ENCODE measurements around the gene TLE3. TPM values are rescaled to one million over a fixed set of nuclear protein-coding genes. Genes with fewer than 3 reads are reported as not detected.

The TLE3 gene
- total RNA-seq, 4 donors from 2014 or later: 130 to 176 (median 140) TPM

DNA sequence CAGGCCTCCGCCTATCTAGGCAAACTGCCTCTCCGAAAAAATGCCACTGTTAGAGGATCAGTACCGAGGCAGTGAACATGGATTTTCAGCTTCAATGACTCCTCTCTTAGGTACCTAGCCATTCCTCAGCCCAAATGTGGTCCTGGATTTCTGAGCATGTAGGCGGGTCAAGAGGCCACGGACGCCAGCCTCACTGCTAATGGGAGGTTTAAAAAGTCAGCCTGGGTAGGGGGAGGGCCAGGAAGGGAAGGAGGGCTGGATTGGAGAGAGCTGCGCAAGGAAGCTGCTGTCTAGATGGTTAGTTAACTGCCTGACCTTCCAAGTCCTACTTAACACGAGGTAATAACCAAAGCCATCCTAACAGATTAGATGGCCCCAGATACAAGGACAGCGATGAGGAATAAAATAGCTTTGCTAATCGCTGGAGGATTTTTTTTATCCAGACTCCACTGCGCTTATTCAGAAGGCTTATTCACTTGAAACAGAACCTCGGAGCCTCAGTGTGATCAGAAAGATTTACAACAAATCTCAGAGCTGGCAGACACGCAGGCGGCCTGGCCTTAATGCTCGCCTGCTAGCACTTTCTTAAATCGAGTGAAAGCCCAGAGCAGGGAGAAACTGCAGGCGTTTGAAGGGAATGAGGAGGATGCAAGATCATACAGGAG lies 34.3 kb downstream of the TLE3 start:
- peaks cover 0 to 47% (median 14%) of the 10 kb centered on the region in 4 donors for H3K4me1 ChIP-seq
- peak overlapping the region in 1 of 4 donors; percentile 21 for H3K27ac ChIP-seq
- peak in 1 of 3 donors; percentile 22 for DNase-seq
- no peaks in the 10 kb centered on the region for H3K9me3 ChIP-seq
- H3K36me3 ChIP-seq: peaks cover 0 to 76% (median 5%) of the 10 kb centered on the region in 3 donors
- H3K27me3 ChIP-seq: no peaks in the 10 kb centered on the region
- TF ChIP-seq POLR2A (IDR thresholded peaks at IDR 0.05): no peak
- no peak for TF ChIP-seq CTCF (IDR thresholded peaks at IDR 0.05)
- H3K4me3 ChIP-seq: no peak overlapping the region

GRCh38 chr15:70062321-70062956 lies 35.3 kb downstream of the TLE3 start:
- no peaks in the 10 kb centered on the region for H3K27me3 ChIP-seq
- peak overlapping the region in 1 of 4 donors; percentile 21 for H3K27ac ChIP-seq
- TF ChIP-seq CTCF (IDR thresholded peaks at IDR 0.05) (no peak), POLR2A (IDR thresholded peaks at IDR 0.05) (no peak)
- peaks cover 0 to 47% (median 14%) of the 10 kb centered on the region in 4 donors for H3K4me1 ChIP-seq
- H3K36me3 ChIP-seq: peaks cover 0 to 76% (median 5%) of the 10 kb centered on the region in 3 donors
- H3K9me3 ChIP-seq: no peaks in the 10 kb centered on the region
- H3K4me3 ChIP-seq: no peak overlapping the region
- peak in 2 of 3 donors; percentile 88 to 91 for DNase-seq

DNA sequence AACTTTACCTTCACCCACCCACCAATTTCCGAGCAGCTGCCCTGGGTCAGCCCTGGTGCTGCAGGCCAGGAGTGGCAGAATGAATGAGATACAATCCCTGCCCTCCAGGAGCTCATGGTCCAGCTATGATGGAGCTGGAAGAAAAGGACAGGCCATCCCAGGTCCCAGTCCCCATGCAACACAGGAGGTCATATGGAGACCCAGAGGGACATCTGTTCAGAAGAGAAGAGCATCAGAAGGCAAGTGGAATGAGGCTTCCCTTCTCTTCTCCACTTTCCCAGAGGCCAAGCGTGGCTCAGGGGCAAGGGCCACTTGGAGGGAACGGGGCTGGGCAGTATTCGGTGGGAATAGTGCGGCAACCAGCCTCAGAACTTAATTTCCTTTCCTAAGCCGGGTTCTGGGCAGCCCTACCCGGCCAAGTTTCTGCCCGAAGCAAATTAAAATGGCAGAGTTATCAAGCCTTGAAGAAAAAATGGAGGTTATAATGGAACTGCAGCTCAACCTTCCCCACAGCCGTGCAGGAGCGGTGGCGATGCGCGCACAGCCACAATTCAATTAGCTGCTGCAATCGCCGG lies 35.9 kb downstream of the TLE3 start:
- DNase-seq: peak in 1 of 3 donors; percentile 36
- Histone ChIP-seq H3K9me3 (no peaks in the 10 kb centered on the region), H3K4me1 (peaks cover 0 to 47% (median 14%) of the 10 kb centered on the region in 4 donors), H3K27me3 (no peaks in the 10 kb centered on the region), H3K4me3 (no peak overlapping the region), H3K27ac (no peak overlapping the region), H3K36me3 (peaks cover 0 to 79% (median 5%) of the 10 kb centered on the region in 3 donors)
- TF ChIP-seq CTCF (IDR thresholded peaks at IDR 0.05) (no peak), POLR2A (IDR thresholded peaks at IDR 0.05) (no peak)

DNA sequence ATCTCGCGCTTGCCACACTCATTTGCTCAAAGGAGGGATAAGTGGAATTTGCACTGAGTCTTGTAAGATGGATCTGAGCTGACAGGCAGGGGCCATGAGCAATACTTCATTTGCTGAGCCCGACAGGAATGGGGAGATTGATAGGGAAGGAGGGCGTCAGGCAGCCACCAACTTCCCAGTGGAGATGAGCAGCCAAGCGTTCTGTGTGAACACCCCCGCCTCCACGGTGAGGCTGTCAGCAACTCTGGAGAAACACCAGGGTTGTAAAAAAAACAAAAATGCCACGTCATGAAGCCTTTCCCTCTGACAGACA lies 36.8 kb downstream of the TLE3 start:
- Histone ChIP-seq H3K9me3 (no peaks in the 10 kb centered on the region), H3K27me3 (no peaks in the 10 kb centered on the region), H3K27ac (no peak overlapping the region), H3K4me1 (peaks cover 0 to 43% (median 14%) of the 10 kb centered on the region in 4 donors), H3K4me3 (no peak overlapping the region), H3K36me3 (peaks cover 0 to 80% (median 5%) of the 10 kb centered on the region in 3 donors)
- no peak for TF ChIP-seq CTCF (IDR thresholded peaks at IDR 0.05)
- no peak for TF ChIP-seq POLR2A (IDR thresholded peaks at IDR 0.05)
- DNase-seq: peak in 2 of 3 donors; percentile 18 to 39

DNA sequence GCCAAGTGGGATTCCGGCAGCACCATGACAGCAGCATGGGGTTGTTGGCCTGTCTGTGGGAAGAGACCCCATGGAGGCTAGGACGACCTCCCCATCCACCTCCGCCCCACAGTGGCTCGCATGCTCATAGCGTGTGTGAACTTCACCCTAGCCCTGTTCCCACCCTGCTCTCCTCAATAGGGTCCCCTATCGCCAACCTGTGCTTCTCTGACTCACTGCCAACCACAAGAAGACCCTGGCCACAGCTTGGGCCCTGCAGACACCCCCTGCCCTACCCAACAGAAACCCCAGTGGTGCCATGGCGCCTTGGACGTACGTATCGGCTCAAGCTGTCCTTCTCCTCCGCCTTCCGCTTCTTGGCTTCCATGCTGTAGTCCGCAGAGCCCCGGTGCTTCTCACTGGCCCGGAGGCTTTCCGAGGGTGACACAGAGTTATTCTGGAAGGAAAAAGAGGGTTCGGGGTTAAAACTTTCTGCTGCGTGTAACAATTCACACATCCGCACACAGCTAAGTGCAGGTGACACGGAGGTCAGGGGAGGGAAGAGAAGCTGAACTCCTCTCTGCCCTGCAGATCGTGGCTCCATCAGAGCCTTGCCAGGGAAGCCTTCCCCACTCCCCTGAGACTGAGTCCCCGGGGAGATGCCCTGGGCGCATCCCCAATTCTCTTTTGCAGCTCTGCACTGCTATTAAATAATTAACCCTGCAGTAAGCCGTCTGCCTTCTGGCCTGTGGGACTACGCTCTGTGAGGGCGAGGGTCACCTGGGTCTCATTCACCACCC lies 37.3 kb downstream of the TLE3 start:
- H3K4me3 ChIP-seq: no peak overlapping the region
- peak in 2 of 3 donors; percentile 28 to 31 for DNase-seq
- no peaks in the 10 kb centered on the region for H3K27me3 ChIP-seq
- peaks cover 2 to 80% (median 5%) of the 10 kb centered on the region in 3 donors for H3K36me3 ChIP-seq
- H3K4me1 ChIP-seq: peaks cover 0 to 37% (median 14%) of the 10 kb centered on the region in 4 donors
- H3K27ac ChIP-seq: no peak overlapping the region
- no peaks in the 10 kb centered on the region for H3K9me3 ChIP-seq
- no peak for TF ChIP-seq POLR2A (IDR thresholded peaks at IDR 0.05)
- TF ChIP-seq CTCF (IDR thresholded peaks at IDR 0.05): no peak

Measured in Peyer's patch (tissue), 4 donors.